Caco-2 (cell line): ENCODE results near the gene GCC2. TPM values are rescaled to one million over a fixed set of nuclear protein-coding genes. Genes with fewer than 3 reads are reported as not detected.
"Not testable (repeated sequence)": the region's sequence is repeated elsewhere in the genome, so short reads cannot be mapped to it uniquely, and the experiment has no call there.

ENCODE experiments used
- BruUV-seq: library from RNA; stranded (reverse); fragments of 400-500 nt; replicated peaks from 2 replicates; lab custom pipeline; 2021; lab: Mats Ljungman, UMichigan
- CTCF ChIA-PET: fragments of 300-600 bp; sonication (Branson Sonifier 250); formaldehyde crosslinking; loops from one replicate; lab custom pipeline; 2022; ENCODE audit warnings: antibody characterized with exemption; lab: Charles Lee
- POLR2A ChIA-PET: fragments of 300-600 bp; sonication (Branson Sonifier 250); formaldehyde crosslinking; loops from one replicate; lab custom pipeline; 2022; ENCODE audit warnings: antibody characterized with exemption; lab: Charles Lee
- DNase-seq, 2 experiments: peaks; one replicate each; pipeline versions ENCODE4 v3.0.0 to v3.0.0-alpha.2; 2020 to 2022
- H3K27me3 ChIP-seq: replicated peaks from 2 replicates; pipeline ENCODE4 v1.6.0; 2011; ENCODE audit warnings: low read length; ENCODE audit not compliant: control insufficient read depth, insufficient read depth
- H3K36me3 ChIP-seq: 2 replicates; pipeline ENCODE4 v1.5.1; 2011; ENCODE audit warnings: low read length; ENCODE audit not compliant: control insufficient read depth, insufficient read depth
- H3K4me1 ChIP-seq: fragments of 250-450 bp; sonication (Bioruptor Pico); 2 replicates; pipeline ENCODE4 v1.5.1; 2020; ENCODE audit warnings: mild to moderate bottlenecking
- H3K4me3 ChIP-seq: 2 replicates; pipeline ENCODE4 v1.5.1; 2011; ENCODE audit warnings: low read depth, mild to moderate bottlenecking, control low read depth, low read length
- H3K9me3 ChIP-seq: fragments of 250-450 bp; sonication (Bioruptor Pico); 2 replicates; pipeline ENCODE4 v1.5.1; 2020; ENCODE audit warnings: mild to moderate bottlenecking, moderate library complexity
- H3K27ac Mint-ChIP-seq: one replicate; pipeline ENCODE4 v1.8.0; 2022; ENCODE audit warnings: mixed read lengths; ENCODE audit not compliant: unreplicated experiment
- H3K27me3 Mint-ChIP-seq: one replicate; pipeline ENCODE4 v1.8.0; 2022; ENCODE audit warnings: mixed read lengths; ENCODE audit not compliant: insufficient read depth, unreplicated experiment
- H3K36me3 Mint-ChIP-seq: one replicate; pipeline ENCODE4 v1.8.0; 2022; ENCODE audit warnings: mild to moderate bottlenecking, mixed read lengths; ENCODE audit not compliant: insufficient read depth, unreplicated experiment
- H3K4me1 Mint-ChIP-seq: one replicate; pipeline ENCODE4 v1.8.0; 2022; ENCODE audit warnings: low read depth, mixed read lengths; ENCODE audit not compliant: unreplicated experiment
- H3K4me3 Mint-ChIP-seq: one replicate; pipeline ENCODE4 v1.8.0; 2022; ENCODE audit warnings: mild to moderate bottlenecking, moderate library complexity, mixed read lengths; ENCODE audit not compliant: unreplicated experiment
- H3K9me3 Mint-ChIP-seq: one replicate; pipeline ENCODE4 v1.8.0; 2022; ENCODE audit warnings: mixed read lengths; ENCODE audit not compliant: unreplicated experiment
- intact Hi-C: fragments of 100-400 bp; cut with micrococcal nuclease; formaldehyde crosslinking; loops from one replicate; pipeline ENCODE4 v1.10.0; 2022; ENCODE audit not compliant: unreplicated experiment
- total RNA-seq: library from RNA; stranded (reverse); gene quantifications from 2 replicates; pipeline ENCODE4 v1.2.3, GENCODE V29; 2022
- TF ChIP-seq, protein P1 (sequence below), 2 experiments: fragments of 200-600 bp in 1 of 2; IDR thresholded peaks; 1 replicate in 1 of 2; 2 replicates in 1 of 2; pipeline versions ENCODE4 v1.5.1 to v1.8.0; 2011 to 2022; ENCODE audit warnings: antibody characterized with exemption in 1 of 2, control low read depth in 1 of 2, inconsistent platforms in 1 of 2, low read depth in 1 of 2, low read length in 1 of 2, mild to moderate bottlenecking in 1 of 2, moderate library complexity in 1 of 2; ENCODE audit not compliant: insufficient read depth in 1 of 2, severe bottlenecking in 1 of 2, unreplicated experiment in 1 of 2

The GCC2 gene
- total RNA-seq, 1 experiment from 2014 or later = 46.2 TPM

DNA sequence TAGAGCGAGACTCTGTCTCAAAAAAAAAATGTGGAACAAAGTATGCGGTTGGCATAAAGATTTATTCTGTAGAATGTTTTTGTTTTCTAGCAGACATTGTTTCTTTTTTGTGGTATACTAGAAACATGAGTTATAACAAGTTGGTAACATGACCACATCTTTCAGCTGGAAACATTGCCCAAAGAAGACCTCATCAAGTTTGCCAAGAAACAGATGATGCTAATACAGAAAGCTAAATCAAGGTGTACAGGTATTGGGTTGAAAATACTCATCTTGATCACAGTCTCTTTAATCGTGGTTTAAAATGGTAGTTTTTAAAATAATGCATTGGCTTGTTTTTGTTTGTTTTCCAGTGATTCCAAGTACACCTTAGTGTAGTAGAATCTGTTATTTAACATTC, 1.9 kb downstream of the GCC2 start:
- H3K9me3 Mint-ChIP-seq = no peaks in the 10 kb centered on the region
- ChIA-PET CTCF (no interaction called here), POLR2A (no interaction called here)
- Histone ChIP-seq H3K27me3 (no peaks in the 10 kb centered on the region), H3K9me3 (no peaks in the 10 kb centered on the region), H3K4me1 (peaks cover 7% of the 10 kb centered on the region; the same call in 1 of the 2 replicates), H3K4me3 (no peak overlapping the region), H3K36me3 (no peaks in the 10 kb centered on the region; the same call in none of the 2 replicates)
- H3K27me3 Mint-ChIP-seq = no peaks in the 10 kb centered on the region
- intact Hi-C loops = no loop called here
- no peaks in the 10 kb centered on the region for H3K4me1 Mint-ChIP-seq
- BruUV-seq = no TSS peak
- TF ChIP-seq, protein P1, sequence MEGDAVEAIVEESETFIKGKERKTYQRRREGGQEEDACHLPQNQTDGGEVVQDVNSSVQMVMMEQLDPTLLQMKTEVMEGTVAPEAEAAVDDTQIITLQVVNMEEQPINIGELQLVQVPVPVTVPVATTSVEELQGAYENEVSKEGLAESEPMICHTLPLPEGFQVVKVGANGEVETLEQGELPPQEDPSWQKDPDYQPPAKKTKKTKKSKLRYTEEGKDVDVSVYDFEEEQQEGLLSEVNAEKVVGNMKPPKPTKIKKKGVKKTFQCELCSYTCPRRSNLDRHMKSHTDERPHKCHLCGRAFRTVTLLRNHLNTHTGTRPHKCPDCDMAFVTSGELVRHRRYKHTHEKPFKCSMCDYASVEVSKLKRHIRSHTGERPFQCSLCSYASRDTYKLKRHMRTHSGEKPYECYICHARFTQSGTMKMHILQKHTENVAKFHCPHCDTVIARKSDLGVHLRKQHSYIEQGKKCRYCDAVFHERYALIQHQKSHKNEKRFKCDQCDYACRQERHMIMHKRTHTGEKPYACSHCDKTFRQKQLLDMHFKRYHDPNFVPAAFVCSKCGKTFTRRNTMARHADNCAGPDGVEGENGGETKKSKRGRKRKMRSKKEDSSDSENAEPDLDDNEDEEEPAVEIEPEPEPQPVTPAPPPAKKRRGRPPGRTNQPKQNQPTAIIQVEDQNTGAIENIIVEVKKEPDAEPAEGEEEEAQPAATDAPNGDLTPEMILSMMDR (IDR thresholded peaks at IDR 0.05; ENCODE audit: insufficient read depth in 1 of 2, low read depth in 1 of 2, low read length in 1 of 2, severe bottlenecking in 1 of 2, unreplicated experiment in 1 of 2) = no peak
- peaks cover 50% of the 10 kb centered on the region for H3K36me3 Mint-ChIP-seq
- no peak overlapping the region for H3K4me3 Mint-ChIP-seq
- H3K27ac Mint-ChIP-seq = no peak overlapping the region
- no peak for DNase-seq

- ChIA-PET CTCF (no interaction called here), POLR2A (no interaction called here)
- Histone ChIP-seq H3K4me1 (peaks cover 7% of the 10 kb centered on the region; the same call in 1 of the 2 replicates), H3K9me3 (no peaks in the 10 kb centered on the region), H3K36me3 (no peaks in the 10 kb centered on the region; the same call in none of the 2 replicates), H3K4me3 (no peak overlapping the region), H3K27me3 (no peaks in the 10 kb centered on the region)
- Mint-ChIP-seq H3K4me3 (no peak overlapping the region), H3K27ac (no peak overlapping the region), H3K27me3 (no peaks in the 10 kb centered on the region), H3K9me3 (no peaks in the 10 kb centered on the region), H3K36me3 (peaks cover 61% of the 10 kb centered on the region), H3K4me1 (no peaks in the 10 kb centered on the region)
- intact Hi-C loops = no loop called here
- TF ChIP-seq, protein P1 (IDR thresholded peaks at IDR 0.05; ENCODE audit: insufficient read depth in 1 of 2, low read depth in 1 of 2, low read length in 1 of 2, severe bottlenecking in 1 of 2, unreplicated experiment in 1 of 2) = no peak
- BruUV-seq = no TSS peak
- no peak for DNase-seq
These were observed 3.0 kb downstream of the GCC2 start for GRCh38 chr2:108451976-108452375.

- BruUV-seq, CTCF ChIA-PET, POLR2A ChIA-PET, H3K27me3 Mint-ChIP-seq, H3K9me3 Mint-ChIP-seq, DNase-seq, H3K9me3 ChIP-seq, H3K27me3 ChIP-seq, H3K4me3 ChIP-seq, H3K4me1 ChIP-seq, H3K36me3 ChIP-seq, H3K27ac Mint-ChIP-seq, H3K4me3 Mint-ChIP-seq, H3K4me1 Mint-ChIP-seq, intact Hi-C loops: not testable (repeated sequence)
- peaks cover 75% of the 10 kb centered on the region for H3K36me3 Mint-ChIP-seq
These were observed 4.5 kb downstream of the GCC2 start for GRCh38 chr2:108453530-108453929.
